Measurements from ENCODE around the gene KCNG2.

The KCNG2 gene

DNA sequence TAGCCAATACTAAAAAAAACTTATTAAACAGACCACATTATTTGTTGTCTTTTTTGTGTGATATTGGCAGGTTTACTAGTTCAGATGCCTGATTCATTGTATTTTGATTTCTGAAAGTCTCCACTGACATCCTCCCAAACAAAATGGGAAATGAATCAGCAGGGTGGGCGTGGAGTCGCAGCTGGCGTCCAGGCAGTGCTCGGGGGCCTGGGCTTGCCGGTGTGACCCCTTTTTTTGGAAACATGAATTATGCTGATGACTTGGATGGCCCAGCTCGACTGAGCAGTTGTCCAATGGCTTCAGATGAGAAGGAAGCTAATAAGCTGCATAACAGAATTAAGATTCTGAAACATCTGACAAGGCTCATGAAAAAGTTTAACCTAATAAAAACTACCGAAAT lies 1.7 kb upstream of the KCNG2 start:
- no peak overlapping the region for H3K4me3 ChIP-seq (replicated peaks; ENCODE audit: low read depth, low read length)
- TF ChIP-seq, protein P1, sequence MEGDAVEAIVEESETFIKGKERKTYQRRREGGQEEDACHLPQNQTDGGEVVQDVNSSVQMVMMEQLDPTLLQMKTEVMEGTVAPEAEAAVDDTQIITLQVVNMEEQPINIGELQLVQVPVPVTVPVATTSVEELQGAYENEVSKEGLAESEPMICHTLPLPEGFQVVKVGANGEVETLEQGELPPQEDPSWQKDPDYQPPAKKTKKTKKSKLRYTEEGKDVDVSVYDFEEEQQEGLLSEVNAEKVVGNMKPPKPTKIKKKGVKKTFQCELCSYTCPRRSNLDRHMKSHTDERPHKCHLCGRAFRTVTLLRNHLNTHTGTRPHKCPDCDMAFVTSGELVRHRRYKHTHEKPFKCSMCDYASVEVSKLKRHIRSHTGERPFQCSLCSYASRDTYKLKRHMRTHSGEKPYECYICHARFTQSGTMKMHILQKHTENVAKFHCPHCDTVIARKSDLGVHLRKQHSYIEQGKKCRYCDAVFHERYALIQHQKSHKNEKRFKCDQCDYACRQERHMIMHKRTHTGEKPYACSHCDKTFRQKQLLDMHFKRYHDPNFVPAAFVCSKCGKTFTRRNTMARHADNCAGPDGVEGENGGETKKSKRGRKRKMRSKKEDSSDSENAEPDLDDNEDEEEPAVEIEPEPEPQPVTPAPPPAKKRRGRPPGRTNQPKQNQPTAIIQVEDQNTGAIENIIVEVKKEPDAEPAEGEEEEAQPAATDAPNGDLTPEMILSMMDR (IDR thresholded peaks at IDR 0.05; ENCODE audit: low read depth, low read length, missing control alignments) = no peak
- no peak for DNase-seq (ENCODE audit: extremely low read depth, low read depth)

DNA sequence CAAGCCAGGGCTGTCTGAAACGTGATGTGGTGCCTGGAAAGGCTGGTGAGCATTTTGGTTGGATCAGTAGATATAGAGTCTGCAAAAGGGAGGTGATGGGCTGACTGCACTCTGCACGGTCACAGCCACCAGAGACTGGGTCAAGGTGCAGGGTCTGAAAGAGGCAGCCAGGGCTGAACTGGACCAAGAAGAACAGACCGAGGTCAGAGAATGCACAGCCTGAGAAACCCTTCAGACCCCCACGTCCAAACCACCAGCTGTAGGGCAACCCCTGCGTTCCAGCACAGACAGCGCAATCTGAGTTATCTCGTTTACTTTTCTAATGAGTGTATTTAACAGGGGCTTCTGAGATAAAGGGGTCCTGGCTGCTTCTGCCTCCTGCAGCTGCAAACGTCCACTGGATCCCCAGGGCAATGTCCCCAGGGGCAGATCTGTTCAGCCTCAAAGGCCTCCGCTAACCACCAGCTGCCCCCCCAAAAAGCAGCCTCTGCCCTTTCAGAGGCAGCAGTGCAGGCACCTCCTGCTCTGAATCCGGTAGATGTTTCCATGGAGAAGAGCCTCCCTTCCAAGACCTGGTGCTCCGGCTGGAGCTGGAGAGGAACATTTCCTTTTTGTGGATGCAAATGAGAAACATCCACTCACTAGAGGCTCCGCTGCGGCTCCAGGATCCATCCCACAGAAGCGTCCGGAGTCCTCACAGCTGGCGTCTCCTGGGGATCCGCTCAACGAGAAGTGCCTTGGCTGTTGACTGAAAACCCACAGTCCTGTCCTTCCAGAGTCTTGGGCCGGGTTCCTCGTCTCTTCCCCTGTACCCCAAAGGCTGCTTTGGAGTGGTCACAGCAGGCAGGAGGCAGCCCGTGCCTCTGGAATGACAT lies 970 bp upstream of the KCNG2 start:
- no peak for DNase-seq (ENCODE audit: extremely low read depth, low read depth)
- no peak overlapping the region for H3K4me3 ChIP-seq (replicated peaks; ENCODE audit: low read depth, low read length)
- TF ChIP-seq, protein P1 (IDR thresholded peaks at IDR 0.05; ENCODE audit: low read depth, low read length, missing control alignments) = no peak

DNA sequence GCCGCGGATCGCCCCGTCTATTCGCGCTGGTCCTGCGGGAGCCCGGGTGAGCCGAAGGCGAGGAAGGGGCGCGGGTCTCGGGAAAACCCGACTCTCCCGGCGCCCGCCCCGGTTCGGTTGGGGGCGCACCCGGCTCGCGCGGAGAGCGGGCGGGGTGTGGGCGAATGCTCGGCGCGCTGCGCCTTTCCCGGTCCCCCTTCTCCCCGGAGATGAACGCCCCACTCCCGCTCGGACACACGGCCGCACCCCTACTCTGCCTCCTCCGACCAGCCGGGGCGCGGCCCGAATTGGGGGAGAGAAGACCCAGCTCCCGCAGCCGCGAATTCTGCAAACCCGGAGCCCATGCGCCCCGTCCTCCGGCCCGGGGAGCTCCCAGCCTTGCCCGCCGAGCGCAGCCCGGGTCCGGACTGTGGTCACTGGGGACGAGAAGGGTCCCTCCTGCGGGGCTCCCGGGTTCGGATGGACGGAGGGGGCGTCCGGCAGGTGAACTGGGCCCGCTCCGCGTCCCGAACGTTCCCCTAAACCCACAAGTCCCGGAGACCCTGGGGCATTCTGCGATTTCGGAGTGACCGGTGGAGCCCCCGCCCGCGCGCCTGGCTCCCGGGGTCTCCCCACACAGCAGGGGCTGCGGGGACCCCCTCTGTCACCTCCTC lies 734 bp downstream of the KCNG2 start:
- TF ChIP-seq, protein P1 (IDR thresholded peaks at IDR 0.05; ENCODE audit: low read depth, low read length, missing control alignments) = no peak
- DNase-seq (ENCODE audit: extremely low read depth, low read depth) = no peak
- H3K4me3 ChIP-seq (replicated peaks; ENCODE audit: low read depth, low read length) = no peak overlapping the region

DNA sequence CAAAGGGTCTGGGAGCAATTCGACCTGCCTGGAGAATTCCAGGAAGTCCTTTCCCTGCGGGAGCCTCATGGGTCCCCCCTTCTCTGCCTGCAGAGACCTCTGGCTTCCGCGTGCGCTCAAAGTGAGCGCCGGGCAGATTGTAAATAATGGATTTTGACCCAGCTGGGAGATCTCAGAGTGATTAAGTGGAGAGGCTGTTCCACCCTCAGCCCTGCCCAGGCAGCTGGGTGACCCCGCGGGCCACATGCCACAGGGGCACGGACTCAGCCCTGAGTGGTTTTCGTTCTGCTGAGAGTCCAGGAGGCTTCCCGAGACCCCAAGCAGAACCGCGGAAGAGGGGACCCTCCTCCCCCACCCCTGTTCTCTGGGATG lies 1.2 kb downstream of the KCNG2 start:
- H3K4me3 ChIP-seq (replicated peaks; ENCODE audit: low read depth, low read length) = no peak overlapping the region
- TF ChIP-seq, protein P1 (IDR thresholded peaks at IDR 0.05; ENCODE audit: low read depth, low read length, missing control alignments) = no peak
- no peak for DNase-seq (ENCODE audit: extremely low read depth, low read depth)

DNA sequence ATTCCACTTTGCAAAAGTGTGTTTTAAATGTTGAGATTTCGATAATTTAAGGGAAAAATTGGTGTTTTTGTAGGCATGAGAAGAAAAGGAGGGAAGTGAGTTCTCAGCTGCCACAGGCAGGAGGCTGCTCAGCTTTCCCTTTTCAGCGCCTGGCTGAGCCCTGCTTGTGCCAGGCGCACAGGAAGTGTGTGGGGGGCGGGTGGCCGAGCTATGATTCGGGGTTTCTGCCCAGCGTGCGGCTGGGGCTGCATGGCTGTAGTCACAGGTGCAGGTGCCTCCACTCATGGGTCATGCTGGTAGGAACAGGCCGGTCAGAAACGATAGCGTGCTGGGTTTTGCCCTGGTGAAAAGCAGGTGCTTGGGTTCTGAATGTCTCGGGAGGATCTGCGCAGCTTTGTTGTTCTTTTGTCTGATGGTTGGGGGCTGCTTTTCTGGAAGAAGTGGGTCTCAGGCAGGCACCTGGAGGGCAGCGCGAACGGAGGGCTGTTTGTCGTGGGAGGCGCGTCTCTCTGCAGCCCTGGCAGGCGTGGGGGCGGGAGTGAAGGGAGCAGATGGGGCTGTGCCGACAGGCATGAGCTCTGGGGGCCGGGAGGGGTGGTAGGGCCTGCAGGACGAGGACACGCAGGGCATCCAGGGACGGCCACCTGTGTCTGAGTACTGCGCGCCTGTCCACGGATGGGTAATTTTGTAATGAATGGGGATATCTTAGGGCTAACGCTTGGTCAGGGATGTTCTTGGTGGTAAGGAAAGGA lies 2.1 kb downstream of the KCNG2 start:
- no peak overlapping the region for H3K4me3 ChIP-seq (replicated peaks; ENCODE audit: low read depth, low read length)
- DNase-seq (ENCODE audit: extremely low read depth, low read depth) = no peak

More for the DNA sequence above, 2.1 kb downstream of the KCNG2 start:
- TF ChIP-seq, protein P1 (IDR thresholded peaks at IDR 0.05; ENCODE audit: low read depth, low read length, missing control alignments) = no peak

Data from HFF-Myc (cell line).